ENCODE results near the gene PLEKHA6. TPM values are rescaled to one million over a fixed set of nuclear protein-coding genes. Genes with fewer than 3 reads are reported as not detected.

PLEKHA6 gene
- total RNA-seq, 2 donors from 2014 or later = 24.5 to 49.3 TPM

DNA sequence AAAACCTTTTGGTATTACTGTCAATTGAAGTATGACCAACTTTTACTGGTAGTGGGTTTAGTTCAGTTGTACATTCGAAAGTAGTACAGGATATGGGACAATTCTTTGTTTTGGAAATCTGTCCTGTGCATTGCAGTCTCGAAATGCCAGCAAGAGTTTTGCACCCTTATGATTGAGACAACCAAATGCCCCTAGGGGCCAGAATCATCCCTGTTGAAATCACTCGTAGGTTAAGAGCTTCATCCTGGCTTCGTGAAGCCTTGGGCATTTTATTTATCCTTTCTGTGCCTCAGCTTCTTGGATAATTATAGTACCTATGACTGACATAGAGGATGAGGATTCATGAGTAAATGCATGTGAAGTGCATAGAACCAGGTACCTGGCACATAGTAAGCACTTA is 143.5 kb downstream of the PLEKHA6 start:
- 91% methylated on average over 4 of the region's 4 CpGs for WGBS
- DNase-seq (ENCODE audit: low spot score) = no peak
- H3K27me3 ChIP-seq (replicated peaks; ENCODE audit: insufficient read depth) = no peaks in the 10 kb centered on the region
- no peaks in the 10 kb centered on the region for H3K9me3 ChIP-seq
- H3K36me3 ChIP-seq = no peaks in the 10 kb centered on the region
- TF ChIP-seq POLR2AphosphoS5 (IDR thresholded peaks at IDR 0.05) (no peak), POLR2A (IDR thresholded peaks at IDR 0.05) (no peak)
- TF ChIP-seq, protein P1, sequence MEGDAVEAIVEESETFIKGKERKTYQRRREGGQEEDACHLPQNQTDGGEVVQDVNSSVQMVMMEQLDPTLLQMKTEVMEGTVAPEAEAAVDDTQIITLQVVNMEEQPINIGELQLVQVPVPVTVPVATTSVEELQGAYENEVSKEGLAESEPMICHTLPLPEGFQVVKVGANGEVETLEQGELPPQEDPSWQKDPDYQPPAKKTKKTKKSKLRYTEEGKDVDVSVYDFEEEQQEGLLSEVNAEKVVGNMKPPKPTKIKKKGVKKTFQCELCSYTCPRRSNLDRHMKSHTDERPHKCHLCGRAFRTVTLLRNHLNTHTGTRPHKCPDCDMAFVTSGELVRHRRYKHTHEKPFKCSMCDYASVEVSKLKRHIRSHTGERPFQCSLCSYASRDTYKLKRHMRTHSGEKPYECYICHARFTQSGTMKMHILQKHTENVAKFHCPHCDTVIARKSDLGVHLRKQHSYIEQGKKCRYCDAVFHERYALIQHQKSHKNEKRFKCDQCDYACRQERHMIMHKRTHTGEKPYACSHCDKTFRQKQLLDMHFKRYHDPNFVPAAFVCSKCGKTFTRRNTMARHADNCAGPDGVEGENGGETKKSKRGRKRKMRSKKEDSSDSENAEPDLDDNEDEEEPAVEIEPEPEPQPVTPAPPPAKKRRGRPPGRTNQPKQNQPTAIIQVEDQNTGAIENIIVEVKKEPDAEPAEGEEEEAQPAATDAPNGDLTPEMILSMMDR (IDR thresholded peaks at IDR 0.05) = no peak
- no peaks in the 10 kb centered on the region for H3K4me1 ChIP-seq (replicated peaks)
- no peak overlapping the region for H3K4me3 ChIP-seq
- H3K27ac ChIP-seq = no peak overlapping the region
- intact Hi-C loops (cut with DNase I) = no loop called here

DNA sequence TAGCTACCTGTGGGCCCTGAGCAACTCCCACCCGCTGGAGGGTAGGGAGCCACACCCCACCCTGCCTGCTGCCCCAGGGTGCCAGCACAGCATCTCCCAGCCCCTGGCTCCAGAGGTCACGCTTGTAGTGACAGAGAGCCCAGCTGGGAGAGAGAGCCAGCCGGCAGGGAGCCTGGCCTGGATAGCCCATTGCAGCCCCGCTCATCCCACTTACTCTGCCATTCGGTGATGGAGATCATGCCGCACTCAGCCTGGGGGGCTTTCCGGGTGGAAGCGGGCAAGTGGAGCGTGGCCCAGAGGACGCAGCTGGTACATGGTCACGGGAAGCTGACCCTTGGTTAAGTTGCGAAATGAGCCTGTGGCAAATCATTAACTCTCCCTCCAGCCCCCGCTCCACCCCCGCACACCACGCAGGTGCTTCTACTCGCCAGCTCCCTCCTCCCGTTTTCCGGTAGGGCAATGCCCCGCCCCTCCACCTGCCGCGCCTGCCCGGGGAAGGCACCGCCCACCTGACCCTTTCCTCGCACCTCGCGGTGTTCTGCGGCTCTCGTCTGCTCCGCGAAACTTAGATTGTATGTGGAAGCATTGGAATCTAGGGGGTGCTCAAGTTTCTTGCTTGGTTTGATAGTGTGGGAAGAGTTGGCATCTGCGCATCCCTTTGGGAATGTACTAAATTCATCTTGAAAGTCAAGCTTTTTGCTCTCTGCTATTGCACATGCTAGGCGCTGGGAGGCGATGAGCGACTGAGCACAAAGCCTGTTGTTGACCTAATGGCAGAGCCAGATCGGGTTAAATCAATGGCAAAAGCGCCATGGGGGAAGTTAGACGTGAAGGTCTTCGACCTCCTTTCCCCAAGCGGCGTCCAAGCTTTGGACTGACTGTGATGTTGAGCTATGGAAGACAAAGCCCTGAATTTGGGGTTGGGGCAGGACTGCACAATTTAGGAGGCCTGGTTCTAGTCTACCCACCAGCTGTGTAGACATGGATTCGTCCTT is 145.8 kb downstream of the PLEKHA6 start, which contains the start of gene GOLT1A:
TSS of gene GOLT1A (minus strand) at position 321 of the 995 bp plus-strand sequence. CDS start at position 239, 82 bp downstream.
- no peak within 1 kb of the TSS for H3K27ac ChIP-seq
- TF ChIP-seq POLR2AphosphoS5 (IDR thresholded peaks at IDR 0.05) = peak; percentile 52
- TF ChIP-seq POLR2A (IDR thresholded peaks at IDR 0.05) = peak; percentile 25
- TF ChIP-seq, protein P1 (IDR thresholded peaks at IDR 0.05) = peak; percentile 18 to 79 (median 70)
- intact Hi-C loops (cut with DNase I) = loop anchor here (5.0 kb wide), 1 partner anchor 148 kb away; no protein-coding TSS in a partner anchor
- no peaks in the 10 kb centered on the region for H3K4me1 ChIP-seq (replicated peaks)
- H3K36me3 ChIP-seq = no peaks in the 10 kb centered on the region
- 16% methylated on average over 41 of the region's 41 CpGs for WGBS
- no peaks in the 10 kb centered on the region for H3K9me3 ChIP-seq
- H3K27me3 ChIP-seq (replicated peaks; ENCODE audit: insufficient read depth) = no peaks in the 10 kb centered on the region
- peak within 1 kb of the TSS; percentile 14 to 28 for H3K4me3 ChIP-seq
- peak; percentile 69 for DNase-seq (ENCODE audit: low spot score)

DNA sequence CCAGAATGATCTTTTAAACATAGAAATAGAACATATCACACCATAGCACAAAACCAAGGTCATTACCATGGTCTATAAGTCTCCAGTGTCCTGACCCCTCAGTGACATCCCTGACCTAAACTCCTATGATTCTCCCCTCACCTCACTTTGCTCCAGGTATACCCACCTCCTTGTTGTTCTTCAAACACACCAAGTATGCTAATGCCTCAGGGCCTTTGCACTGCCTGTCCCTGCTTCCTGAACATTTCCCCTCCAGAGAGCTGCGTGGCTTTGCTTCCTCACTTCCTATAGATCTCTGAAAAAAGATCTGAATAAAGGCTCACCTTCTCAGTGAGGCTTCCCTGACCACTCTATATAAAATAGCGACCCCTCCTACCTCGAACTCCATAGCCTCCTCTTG is 147.0 kb downstream of the PLEKHA6 start:
- TF ChIP-seq, protein P1 (IDR thresholded peaks at IDR 0.05) = no peak
- TF ChIP-seq POLR2AphosphoS5 (IDR thresholded peaks at IDR 0.05) (no peak), POLR2A (IDR thresholded peaks at IDR 0.05) (no peak)
- Histone ChIP-seq H3K27me3 (replicated peaks; ENCODE audit: insufficient read depth) (no peaks in the 10 kb centered on the region), H3K4me1 (replicated peaks) (no peaks in the 10 kb centered on the region), H3K36me3 (no peaks in the 10 kb centered on the region), H3K4me3 (no peak overlapping the region), H3K27ac (no peak overlapping the region), H3K9me3 (no peaks in the 10 kb centered on the region)
- 99% methylated on average over 3 of the region's 3 CpGs for WGBS
- intact Hi-C loops (cut with DNase I) = loop anchor here (5.0 kb wide), 1 partner anchor 150 kb away; no protein-coding TSS in a partner anchor
- DNase-seq (ENCODE audit: low spot score) = no peak

DNA sequence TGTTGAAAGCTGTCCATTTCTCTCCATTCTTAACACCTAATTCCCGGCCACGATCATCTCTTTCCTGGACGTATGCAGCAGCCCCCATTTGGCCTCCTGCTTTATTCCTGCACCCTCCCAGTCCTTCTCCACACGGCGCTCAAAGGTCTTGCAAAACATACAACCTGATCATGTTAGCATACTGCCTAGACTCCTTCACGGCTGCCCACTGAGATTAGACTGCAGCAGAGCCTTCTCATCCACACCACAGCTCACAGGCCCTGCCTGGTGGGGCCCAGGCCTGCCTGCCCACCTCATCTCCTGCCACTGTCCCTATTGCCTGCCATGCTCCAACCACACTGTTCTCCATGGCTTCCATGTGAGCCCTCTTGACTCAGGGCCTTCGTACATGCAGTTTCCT is 148.7 kb downstream of the PLEKHA6 start:
- Histone ChIP-seq H3K27ac (no peak overlapping the region), H3K4me3 (no peak overlapping the region), H3K36me3 (no peaks in the 10 kb centered on the region), H3K4me1 (replicated peaks) (no peaks in the 10 kb centered on the region), H3K9me3 (no peaks in the 10 kb centered on the region), H3K27me3 (replicated peaks; ENCODE audit: insufficient read depth) (no peaks in the 10 kb centered on the region)
- TF ChIP-seq POLR2AphosphoS5 (IDR thresholded peaks at IDR 0.05) = no peak
- TF ChIP-seq, protein P1 (IDR thresholded peaks at IDR 0.05) = no peak
- TF ChIP-seq POLR2A (IDR thresholded peaks at IDR 0.05) = no peak
- intact Hi-C loops (cut with DNase I) = loop anchor here (5.0 kb wide), 1 partner anchor 151 kb away; no protein-coding TSS in a partner anchor
- DNase-seq (ENCODE audit: low spot score) = no peak
- WGBS = 81% methylated on average over 7 of the region's 7 CpGs

All from prostate gland (tissue), 2 donors.